ENCODE results near the gene FAM32A. TPM values are rescaled to one million over a fixed set of nuclear protein-coding genes. Genes with fewer than 3 reads are reported as not detected.

FAM32A gene
- polyA plus RNA-seq (ENCODE audit: insufficient read length in 10 of 10): 10 to 100 TPM; 51.3 to 77.4 (median 63.1) TPM
- long read RNA-seq, donor 1, transcript FAM32A-205 (3 exons, 1,168 nt): minor isoform, 12 of 46 reads
- long read RNA-seq, donor 1, transcript FAM32A-201 (4 exons, 1,455 nt): major isoform, 32 of 46 reads
- long read RNA-seq, donor 1, partial matches to known transcripts: 0 of 46 reads
- long read RNA-seq, donor 1, other reads (novel, unspliced or antisense): 0 of 46 reads
- long read RNA-seq, donor 2, transcript FAM32A-201 (4 exons, 1,455 nt): major isoform, 19 of 28 reads
- long read RNA-seq, donor 2, transcript FAM32A-205 (3 exons, 1,168 nt): minor isoform, 6 of 28 reads
- long read RNA-seq, donor 2, partial matches to known transcripts: 0 of 28 reads
- long read RNA-seq, donor 2, other reads (novel, unspliced or antisense): 0 of 28 reads
- long read RNA-seq, donor 3: 0 reads
- long read RNA-seq, donor 4, transcript FAM32A-205 (3 exons, 1,168 nt): minor isoform, 7 of 22 reads
- long read RNA-seq, donor 4, transcript FAM32A-201 (4 exons, 1,455 nt): major isoform, 15 of 22 reads
- long read RNA-seq, donor 4, partial matches to known transcripts: 0 of 22 reads
- long read RNA-seq, donor 4, other reads (novel, unspliced or antisense): 0 of 22 reads
- long read RNA-seq, donor 5, transcript FAM32A-201 (4 exons, 1,455 nt): major isoform, 44 of 57 reads
- long read RNA-seq, donor 5, transcript FAM32A-205 (3 exons, 1,168 nt): minor isoform, 9 of 57 reads
- long read RNA-seq, donor 5, partial matches to known transcripts: 0 of 57 reads
- long read RNA-seq, donor 5, other reads (novel, unspliced or antisense): 0 of 57 reads
- long read RNA-seq, donor 6, transcript FAM32A-205 (3 exons, 1,168 nt): minor isoform, 8 of 116 reads
- long read RNA-seq, donor 6, transcript FAM32A-201 (4 exons, 1,455 nt): major isoform, 29 of 116 reads
- long read RNA-seq, donor 6, partial matches to known transcripts: 78 of 116 reads
- long read RNA-seq, donor 6, other reads (novel, unspliced or antisense): 0 of 116 reads
- long read RNA-seq, donor 7, transcript FAM32A-201 (4 exons, 1,455 nt): major isoform, 24 of 30 reads
- long read RNA-seq, donor 7, transcript FAM32A-205 (3 exons, 1,168 nt): minor isoform, 5 of 30 reads
- long read RNA-seq, donor 7, partial matches to known transcripts: 0 of 30 reads
- long read RNA-seq, donor 7, other reads (novel, unspliced or antisense): 0 of 30 reads
- long read RNA-seq, donor 8, transcript FAM32A-201 (4 exons, 1,455 nt): major isoform, 21 of 58 reads
- long read RNA-seq, donor 8, transcript FAM32A-205 (3 exons, 1,168 nt): minor isoform, 11 of 58 reads
- long read RNA-seq, donor 8, partial matches to known transcripts: 26 of 58 reads
- long read RNA-seq, donor 8, other reads (novel, unspliced or antisense): 0 of 58 reads
- long read RNA-seq, donor 9, partial matches to known transcripts: 0 of 3 reads
- long read RNA-seq, donor 9, other reads (novel, unspliced or antisense): 0 of 3 reads

DNA sequence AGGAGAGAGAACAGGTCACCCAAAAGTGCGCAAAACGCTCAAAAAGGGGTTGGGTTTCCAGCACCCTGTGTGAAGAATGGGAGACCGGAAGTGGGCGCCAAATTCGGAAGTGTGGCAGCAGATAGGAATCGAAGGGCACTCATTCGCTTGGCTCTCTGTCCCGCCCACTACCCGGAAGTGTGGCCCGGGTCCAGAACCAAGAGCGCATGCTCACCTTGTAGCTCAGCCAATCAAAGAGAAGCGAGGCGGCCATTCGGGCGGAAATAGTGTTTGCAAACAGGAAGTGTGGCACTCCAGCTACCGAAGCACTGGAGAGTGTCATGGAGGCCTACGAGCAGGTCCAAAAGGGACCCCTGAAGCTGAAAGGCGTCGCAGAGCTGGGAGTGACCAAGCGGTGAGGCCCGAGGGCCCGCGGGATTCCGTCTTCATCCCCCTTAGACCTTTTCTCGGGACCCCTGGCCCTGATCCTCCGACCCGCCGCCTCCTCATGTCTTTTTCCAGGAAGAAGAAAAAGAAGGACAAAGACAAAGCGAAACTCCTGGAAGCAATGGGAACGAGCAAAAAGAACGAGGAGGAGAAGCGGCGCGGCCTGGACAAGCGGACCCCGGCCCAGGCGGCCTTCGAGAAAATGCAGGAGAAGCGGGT is at the start of gene FAM32A:
FAM32A (plus strand) TSS at position 288 of the 645 bp plus-strand sequence; CDS start at position 321, 33 bp downstream.
- peak; percentile 99 to 100 (median 100) for DNase-seq

DNA sequence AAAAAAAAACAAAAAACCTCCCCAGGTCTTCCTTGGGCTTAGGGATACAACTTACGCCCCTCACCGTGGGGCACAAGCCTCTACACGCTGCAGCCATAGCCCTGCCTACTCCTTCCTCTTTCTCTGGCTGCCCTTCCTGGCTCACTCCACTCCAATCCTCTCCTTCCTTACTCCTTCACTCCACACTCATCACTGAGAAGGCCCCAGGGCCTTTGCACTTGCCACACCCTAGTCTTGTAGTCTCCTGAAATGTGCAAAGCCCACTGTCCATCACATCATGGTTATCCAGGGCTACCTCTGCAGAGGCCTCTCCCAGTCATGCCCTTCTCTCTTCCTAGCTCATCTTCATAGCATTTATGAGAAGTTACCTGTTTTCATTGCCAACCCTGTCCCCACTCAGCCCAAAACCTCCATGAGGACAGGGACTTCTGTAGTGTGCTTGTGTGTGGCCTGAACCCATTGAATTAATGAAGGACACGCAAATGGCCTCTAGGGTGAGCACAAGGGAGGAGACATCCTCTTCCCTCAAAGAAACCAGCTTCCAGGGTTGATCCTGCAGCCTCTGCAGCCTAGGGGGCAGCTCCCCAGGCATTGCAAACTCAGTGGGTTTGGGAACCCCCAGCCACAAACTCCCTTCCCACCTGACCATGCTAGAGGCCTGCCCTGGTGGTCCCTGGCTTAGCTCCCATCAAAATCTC is 49.6 kb upstream of the FAM32A start:
- DNase-seq: no peak

DNA sequence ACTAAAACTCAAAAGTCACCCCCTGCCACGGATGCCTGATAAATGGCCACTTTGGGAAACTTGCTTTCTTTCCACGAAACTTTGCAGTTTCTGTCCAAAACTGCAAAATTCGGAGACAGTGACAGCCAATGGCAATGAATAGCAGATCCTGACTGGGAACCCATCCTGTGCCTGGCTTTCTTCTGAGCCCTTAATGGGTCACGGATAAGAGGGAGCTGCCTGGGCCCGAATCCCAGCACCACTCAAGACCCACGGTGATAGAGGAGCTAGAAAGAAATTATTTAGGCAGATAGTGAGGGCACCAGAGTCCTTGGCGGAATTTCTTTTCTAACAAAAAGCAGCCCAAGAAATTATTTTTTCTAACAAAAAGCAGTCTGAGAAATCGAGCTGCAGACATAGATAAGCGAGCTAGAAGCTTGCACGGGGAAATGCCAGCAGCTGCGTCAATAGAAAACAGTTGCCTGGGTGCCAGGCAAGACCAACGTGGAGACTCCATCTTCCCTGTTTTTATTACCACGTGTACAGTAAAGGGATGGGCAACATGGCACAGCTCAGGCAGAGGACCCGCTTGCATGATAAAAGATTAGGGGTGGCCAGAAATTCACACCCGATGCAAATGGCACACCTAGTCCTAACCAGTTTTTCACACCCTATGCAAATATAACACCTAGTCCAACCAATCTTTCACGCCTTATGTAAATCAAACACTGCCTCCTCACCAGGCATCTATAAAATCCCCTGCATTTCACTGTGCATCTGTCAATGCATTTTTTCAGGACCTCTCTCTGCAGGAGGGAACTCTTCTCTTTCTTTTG is 48.8 kb upstream of the FAM32A start:
- DNase-seq: no peak

DNA sequence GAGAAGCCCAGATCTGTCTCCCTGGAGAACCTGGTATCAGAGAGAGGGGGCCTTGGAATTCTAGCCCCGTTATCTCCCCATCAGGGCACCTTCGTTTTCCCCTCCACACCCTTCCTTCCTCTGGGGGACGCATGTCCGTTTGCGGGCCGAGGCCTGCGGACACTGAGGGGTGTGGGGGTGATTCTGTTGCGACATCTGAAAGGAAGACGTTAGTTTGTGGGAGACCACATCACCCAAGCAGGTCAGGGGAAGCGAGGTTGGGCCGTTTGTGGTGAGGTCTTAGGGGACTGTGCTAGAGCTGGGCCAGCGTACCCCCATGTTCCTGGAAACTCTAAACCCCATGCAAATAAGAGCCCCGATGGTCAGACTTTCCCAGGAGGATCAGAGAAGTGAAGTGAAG is 45.5 kb upstream of the FAM32A start:
- no peak for DNase-seq

DNA sequence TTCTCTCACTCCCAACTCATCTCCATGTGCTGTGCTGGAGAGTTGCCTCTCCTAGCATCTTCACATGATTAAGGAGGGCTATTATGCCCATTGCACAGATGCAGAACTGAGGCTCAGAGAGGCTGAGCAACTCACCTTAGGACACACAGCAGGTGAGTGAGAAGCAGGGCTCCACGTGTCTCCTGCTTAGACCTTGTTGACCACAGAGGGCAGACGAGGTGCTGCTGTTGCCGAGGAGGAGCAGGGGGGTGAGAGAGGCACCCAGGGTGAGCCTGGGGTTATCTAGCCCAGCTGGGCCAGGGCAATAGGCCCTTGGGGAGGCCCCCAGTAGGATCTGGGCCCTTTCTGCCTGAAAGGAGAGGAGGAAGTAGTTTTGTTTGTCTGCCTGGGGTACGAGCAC is 44.2 kb upstream of the FAM32A start:
- no peak for DNase-seq

DNA sequence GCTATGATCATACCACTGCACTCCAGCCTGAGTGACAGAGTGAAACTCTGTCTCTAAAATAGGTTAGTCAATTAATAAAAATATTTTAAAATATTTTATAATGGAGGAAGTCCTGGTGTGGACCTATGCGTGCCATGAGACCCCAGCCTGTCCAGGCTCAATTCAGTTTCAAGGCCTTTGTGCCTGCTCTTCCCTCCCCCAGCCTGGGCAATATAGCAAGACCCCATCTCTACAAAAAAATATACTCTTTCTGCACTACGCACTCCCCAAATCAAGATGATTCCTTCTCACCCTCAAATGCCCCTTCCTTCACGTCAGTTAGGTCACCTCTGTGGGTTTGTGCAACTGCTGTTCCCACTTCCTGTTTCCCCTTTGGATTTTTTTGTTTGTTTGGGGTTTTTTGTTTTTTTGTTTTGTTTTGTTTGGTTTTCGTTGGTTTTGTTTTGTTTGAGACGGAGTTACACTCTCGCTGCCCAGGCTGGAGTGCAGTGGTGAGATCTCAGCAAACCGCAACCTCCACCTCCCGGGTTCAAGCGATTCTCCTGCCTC is 43.1 kb upstream of the FAM32A start:
- no peak for DNase-seq

DNA sequence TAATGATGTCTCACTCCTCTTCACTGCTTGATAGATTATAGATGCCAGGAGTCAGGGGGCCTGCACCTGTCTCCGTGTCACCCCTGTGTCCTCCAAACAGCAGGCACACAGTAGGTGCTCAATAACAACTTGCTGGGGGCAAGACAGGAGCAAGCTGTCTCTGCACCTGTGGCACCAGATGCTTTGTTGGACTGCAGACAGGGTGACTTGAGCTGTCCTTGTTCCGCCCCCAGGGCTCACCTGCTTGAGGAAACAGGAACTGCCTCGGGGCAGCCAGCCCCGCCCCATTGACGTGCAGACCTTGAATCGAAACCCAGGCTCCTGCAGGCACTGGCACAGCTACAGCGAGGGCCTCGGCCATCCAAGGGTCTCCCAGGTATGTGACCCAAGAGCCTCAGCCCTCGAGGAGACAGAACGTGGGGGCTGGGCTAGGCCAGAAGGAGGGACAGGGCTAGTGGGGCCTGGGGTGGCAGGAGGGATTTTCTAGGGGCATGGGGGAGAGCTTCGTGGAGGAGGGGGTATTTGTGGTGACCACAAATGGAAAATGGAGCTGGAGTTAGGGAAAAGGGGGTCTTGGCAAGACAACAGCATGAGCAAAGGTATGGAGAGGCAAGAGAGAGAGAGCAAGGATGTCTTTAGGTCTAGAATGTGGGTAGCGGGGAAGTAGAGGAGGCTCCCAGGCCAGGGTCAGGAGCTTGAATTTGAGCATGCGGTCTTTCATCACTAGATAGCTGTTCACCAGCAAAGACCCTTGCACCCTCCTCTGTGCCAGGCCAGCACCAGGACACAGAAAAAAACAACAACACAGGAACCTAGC is 41.6 kb upstream of the FAM32A start, which contains the start of gene HSH2D:
HSH2D (plus strand) TSS at position 287 of the 817 bp plus-strand sequence. CDS start 5,066 bp downstream, outside the sequence.
- peak in 1 of 3 donors; percentile 27 for DNase-seq

DNA sequence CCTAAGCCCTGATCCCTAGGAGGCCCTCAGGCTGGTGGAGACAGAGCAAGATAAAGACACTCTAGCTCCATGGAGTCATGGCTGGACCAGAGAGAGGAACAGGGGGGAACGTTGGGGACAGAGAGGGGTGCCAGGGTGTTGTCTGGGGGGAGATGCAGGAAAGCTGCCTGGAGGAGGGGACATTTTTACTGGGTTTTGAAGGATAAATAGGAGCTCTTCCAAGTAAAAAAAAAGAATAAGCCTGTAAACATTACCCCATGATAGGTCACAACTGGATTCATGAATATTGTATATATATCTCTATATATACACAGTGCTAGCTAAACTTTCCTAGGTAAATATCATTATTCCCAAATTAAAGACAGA is 41.0 kb upstream of the FAM32A start:
- DNase-seq: no peak

DNA sequence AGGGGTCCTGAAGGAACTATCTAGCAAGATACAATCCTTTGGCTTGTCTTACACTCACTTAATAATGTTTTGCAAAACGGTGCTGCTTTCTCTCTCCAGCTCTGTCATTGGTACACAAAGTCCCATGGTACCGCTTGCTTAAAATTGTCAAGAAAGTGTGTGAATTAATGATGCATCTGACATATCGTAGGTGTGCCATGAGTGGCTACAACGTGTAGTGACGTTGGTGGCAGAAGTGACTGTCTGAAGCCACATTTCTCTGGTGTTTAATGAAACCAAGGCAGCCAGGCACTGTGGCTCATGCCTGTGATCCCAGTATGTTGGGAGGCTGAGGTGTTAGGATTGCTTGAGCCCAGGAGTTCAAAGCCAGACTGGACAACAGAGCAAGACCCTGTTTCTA is 39.1 kb upstream of the FAM32A start:
- no peak for DNase-seq

DNA sequence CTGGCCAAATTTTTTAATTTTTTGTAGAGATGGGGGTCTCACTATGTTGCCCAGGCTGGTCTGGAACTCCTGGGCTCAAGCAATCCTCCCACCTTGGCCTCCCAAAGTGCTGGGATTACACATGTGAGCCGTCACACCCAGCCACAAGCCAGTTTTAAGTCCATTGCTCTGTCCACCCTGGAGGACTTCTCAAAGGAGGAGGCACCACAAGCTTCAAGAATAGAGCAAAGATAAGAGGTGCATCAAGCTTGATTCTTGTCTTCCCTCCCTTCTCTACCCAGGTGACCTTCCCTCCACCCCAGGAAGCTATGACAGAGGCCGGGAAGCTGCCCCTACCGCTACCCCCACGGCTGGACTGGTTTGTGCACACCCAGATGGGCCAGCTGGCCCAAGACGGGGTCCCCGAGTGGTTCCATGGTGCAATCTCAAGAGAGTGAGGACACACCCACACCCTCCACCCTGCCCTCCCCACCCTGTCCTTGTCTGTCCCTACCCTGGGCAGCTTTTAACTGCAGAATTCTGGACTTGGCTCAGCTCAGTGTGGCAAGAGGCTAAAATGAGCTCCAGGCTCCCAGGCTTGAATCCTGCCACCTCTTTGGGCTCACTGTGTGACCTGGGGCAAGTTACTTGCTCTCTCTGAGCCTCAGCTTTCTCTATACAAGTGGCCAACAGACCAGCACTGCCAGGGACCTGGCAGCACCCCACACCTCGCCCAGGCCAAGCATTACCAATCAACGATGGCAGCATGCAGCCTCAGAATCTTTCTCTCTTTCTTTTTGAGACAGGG is 36.6 kb upstream of the FAM32A start:
- DNase-seq: no peak

DNA sequence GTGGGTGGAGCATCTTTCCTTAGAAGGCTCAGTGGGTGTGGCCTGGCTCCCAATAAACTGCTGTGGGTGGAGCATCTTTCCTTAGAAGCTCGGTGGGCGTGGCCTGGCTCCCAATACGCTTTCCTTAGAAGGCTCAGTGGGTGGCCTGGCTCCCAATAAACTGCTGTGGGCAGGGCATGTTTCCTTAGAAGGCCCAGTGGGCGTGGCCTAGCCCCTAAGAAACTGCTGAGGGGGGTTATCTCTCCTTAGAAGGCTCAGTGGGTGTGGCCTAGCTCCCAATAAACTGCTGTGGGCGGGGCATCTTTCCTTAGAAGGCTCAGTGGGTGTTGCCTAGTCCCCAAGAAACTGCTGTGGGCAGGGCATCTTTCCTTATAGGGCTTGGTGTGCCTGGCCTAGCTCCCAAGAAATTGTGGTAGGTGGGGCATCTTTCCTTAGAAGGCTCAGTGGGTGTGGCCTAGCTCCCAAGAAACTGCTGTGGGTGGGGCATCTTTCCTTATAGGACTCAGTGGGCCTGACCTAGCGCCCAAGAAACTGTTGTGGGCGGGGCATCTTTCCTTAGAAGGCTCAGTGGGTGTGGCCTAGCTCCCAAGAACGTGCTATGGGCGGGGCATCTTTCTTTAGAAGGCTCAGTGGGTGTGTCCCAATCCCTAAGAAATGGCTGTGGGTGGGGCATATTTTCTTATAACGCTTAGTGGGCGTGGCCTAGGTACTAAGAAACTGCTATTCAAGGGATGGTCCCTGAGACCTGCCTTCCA is 31.5 kb upstream of the FAM32A start:
- no peak for DNase-seq

DNA sequence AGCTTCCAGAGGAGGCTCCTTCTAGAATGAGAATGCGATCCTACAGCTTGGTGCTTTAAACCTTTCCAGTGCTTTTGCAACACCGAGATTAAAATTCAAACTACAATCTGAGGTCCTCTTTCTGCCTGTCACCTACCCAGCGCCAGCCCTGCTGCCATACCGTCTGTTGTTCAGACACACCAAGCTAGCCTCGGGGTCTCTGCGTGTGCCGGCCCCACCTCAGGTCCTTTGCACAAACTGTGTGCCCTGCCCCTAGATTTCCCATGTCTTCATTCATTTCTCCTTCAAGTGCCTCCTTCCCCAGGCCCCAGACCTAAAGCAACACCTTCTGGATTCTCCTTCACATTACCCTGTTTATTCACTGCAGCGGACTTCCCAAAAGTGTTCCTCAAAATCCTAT is 30.7 kb upstream of the FAM32A start:
- DNase-seq: no peak

DNA sequence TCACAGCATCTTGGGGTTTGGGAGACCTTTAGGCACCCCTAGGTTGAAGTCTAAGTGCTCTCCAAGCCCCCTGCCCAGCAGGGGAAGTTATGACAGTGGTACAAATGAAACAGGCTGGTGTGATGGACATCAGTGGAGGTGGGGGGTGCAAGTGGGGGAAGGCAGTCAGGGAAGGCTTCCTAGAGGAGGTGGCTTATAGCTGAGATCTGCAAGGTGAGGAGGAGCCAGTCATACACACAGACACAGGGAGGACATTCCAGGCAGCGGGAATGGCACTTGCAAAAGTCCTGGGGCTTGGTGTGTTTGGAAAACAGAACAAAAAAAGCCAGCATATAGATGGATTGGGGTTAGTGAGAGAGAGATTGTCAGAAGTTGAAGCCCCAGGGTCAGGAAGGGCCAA is 30.1 kb upstream of the FAM32A start:
- DNase-seq: no peak

DNA sequence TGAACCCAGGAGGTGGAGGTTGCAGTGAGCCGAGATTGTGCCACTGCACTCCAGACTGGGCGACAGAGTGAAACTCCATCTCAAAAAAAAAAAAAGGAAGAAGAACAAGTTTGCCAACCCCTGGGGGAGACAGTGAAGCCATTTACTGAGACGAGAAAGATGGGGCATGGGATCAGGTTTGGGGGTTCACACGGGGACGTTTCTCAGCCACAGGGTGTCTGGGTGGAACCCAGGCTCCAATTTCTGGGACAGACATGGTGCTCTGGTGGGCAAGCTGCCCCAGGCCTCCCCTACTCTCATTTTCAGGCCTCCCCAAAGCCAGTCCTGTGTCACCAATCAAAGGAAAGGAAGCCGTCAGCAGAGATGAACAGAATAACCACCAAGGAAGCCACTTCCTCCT is 28.3 kb upstream of the FAM32A start:
- no peak for DNase-seq

DNA sequence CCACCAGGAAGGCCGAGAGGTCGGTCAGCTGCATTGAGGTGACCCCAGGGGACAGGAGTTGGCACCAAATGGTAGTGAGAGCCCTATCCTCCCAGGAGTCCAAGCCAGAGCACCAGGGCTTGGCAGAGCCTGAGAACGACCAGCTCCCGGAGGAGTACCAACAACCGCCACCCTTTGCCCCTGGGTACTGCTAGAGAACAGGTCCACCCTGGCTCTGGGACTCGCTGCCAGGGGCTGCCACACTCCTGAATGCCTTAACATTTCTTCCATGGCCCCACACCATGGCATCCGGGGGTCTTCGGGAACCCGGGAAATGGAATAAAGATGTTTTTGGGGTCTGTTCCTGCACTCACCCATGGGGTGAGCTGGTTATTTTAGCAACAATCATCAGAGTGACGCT is 27.6 kb upstream of the FAM32A start:
- DNase-seq: no peak

DNA sequence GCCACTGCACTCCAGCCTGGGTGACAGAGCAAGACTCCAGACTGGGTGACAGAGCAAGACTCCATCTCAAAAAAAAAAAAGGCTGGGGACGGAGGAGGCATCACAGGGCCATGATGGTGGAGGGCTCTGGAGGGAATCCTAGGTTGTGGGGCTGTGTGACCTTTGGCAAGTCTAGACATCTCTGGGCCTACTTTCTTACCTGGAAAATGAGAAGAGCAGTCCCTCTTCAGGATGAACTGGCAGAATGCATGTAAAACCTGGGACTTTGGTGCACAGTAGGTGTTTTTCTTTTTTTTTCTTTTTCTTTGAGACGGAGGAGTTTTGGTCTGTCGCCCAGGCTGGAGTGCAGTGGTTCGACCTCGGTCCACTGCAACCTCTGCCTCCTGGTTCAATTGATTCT is 25.6 kb upstream of the FAM32A start:
- DNase-seq: no peak

Data from muscle of back (tissue), 13 donors.